SK-N-SH treated with all-trans-retinoic acid at 6 μM for 48 hours (cell line): ENCODE measurements around the gene SERINC3.

Experiments used
- ATAC-seq: fragments of 200-7000 bp; cut with Tn5 transposase; 3 replicates; pipeline ENCODE4 v1.9.1; 2020; ENCODE audit warnings: mild to moderate bottlenecking, moderate library complexity
- ARNTL ChIP-seq: fragments of 450-650 bp; formaldehyde crosslinking; IDR thresholded peaks from 2 replicates; pipeline ENCODE4 v1.5.0; 2020; ENCODE audit warnings: low read depth, mild to moderate bottlenecking, moderate library complexity, borderline replicate concordance
- BACH2 ChIP-seq: fragments of 250-450 bp; sonication (Bioruptor Pico); IDR thresholded peaks from 2 replicates; pipeline ENCODE4 v1.9.0; 2021; ENCODE audit warnings: mild to moderate bottlenecking, borderline replicate concordance
- CREB5 ChIP-seq: fragments of 250-450 bp; sonication (Bioruptor Pico); IDR thresholded peaks from 2 replicates; pipeline ENCODE4 v1.5.1; 2020; ENCODE audit warnings: low read depth, mild to moderate bottlenecking, moderate library complexity
- CSDC2 ChIP-seq: fragments of 250-450 bp; sonication (Bioruptor Pico); IDR thresholded peaks from 2 replicates; pipeline ENCODE4 v1.5.0; 2020; ENCODE audit warnings: mild to moderate bottlenecking, moderate library complexity
- CSRNP3 ChIP-seq: fragments of 250-450 bp; sonication (Bioruptor Pico); IDR thresholded peaks from 2 replicates; pipeline ENCODE4 v1.5.1; 2021; ENCODE audit warnings: mild to moderate bottlenecking, moderate library complexity
- ESRRG ChIP-seq: fragments of 250-450 bp; sonication (Bioruptor Pico); IDR thresholded peaks from 2 replicates; pipeline ENCODE4 v1.6.1; 2021; ENCODE audit warnings: mild to moderate bottlenecking
- OSR1 ChIP-seq: fragments of 250-450 bp; sonication (Bioruptor Pico); IDR thresholded peaks from 2 replicates; pipeline ENCODE4 v1.8.0; 2022; ENCODE audit warnings: moderate library complexity, mild to moderate bottlenecking, inconsistent platforms
- POU6F1 ChIP-seq: fragments of 250-450 bp; sonication (Bioruptor Pico); IDR thresholded peaks from 2 replicates; pipeline ENCODE4 v1.8.0; 2021; ENCODE audit warnings: low read depth, mild to moderate bottlenecking, moderate library complexity, borderline replicate concordance
- PPARA ChIP-seq: fragments of 250-450 bp; sonication (Bioruptor Pico); IDR thresholded peaks from 2 replicates; pipeline ENCODE4 v1.5.0; 2020; ENCODE audit warnings: mild to moderate bottlenecking, borderline replicate concordance
- RARB ChIP-seq: fragments of 250-450 bp; sonication (Bioruptor Pico); IDR thresholded peaks from 2 replicates; pipeline ENCODE4 v1.8.0; 2021; ENCODE audit warnings: mild to moderate bottlenecking, moderate library complexity
- TCF4 ChIP-seq: fragments of 250-450 bp; sonication (Bioruptor Pico); IDR thresholded peaks from 2 replicates; pipeline ENCODE4 v1.8.0; 2021; ENCODE audit warnings: mild to moderate bottlenecking, moderate library complexity, borderline replicate concordance
- TOX ChIP-seq: fragments of 250-450 bp; sonication (Bioruptor Pico); IDR thresholded peaks from 2 replicates; pipeline ENCODE4 v1.8.0; 2021; ENCODE audit warnings: mild to moderate bottlenecking, moderate library complexity, borderline replicate concordance
- TSHZ2 ChIP-seq: fragments of 250-450 bp; sonication (Bioruptor Pico); IDR thresholded peaks from 2 replicates; pipeline ENCODE4 v1.5.0; 2020; ENCODE audit warnings: mild to moderate bottlenecking, moderate library complexity
- ZC3H10 ChIP-seq: fragments of 250-450 bp; sonication (Bioruptor Pico); IDR thresholded peaks from 2 replicates; pipeline ENCODE4 v1.5.1; 2021; ENCODE audit warnings: mild to moderate bottlenecking, moderate library complexity
- ZFP3 ChIP-seq: fragments of 250-450 bp; sonication (Bioruptor Pico); IDR thresholded peaks from 2 replicates; pipeline ENCODE4 v1.5.0; 2020; ENCODE audit warnings: mild to moderate bottlenecking, moderate library complexity
- ZFP30 ChIP-seq: fragments of 450-650 bp; formaldehyde crosslinking; IDR thresholded peaks from 2 replicates; pipeline ENCODE4 v1.5.0; 2022; ENCODE audit warnings: mild to moderate bottlenecking, moderate library complexity
- ZNF565 ChIP-seq: fragments of 450-650 bp; formaldehyde crosslinking; conservative IDR thresholded peaks from 2 replicates; pipeline ENCODE4 v1.5.0; 2020; ENCODE audit warnings: low read depth, mild to moderate bottlenecking, moderate library complexity
- ZNF70 ChIP-seq: fragments of 450-650 bp; formaldehyde crosslinking; IDR thresholded peaks from 2 replicates; pipeline ENCODE4 v1.5.0; 2020; ENCODE audit warnings: mild to moderate bottlenecking, moderate library complexity
- ZNF8 ChIP-seq: fragments of 450-650 bp; formaldehyde crosslinking; IDR thresholded peaks from 2 replicates; pipeline ENCODE4 v1.5.0; 2020; ENCODE audit warnings: mild to moderate bottlenecking, moderate library complexity

Gene SERINC3

GRCh38 chr20:44501448-44501847, 20.4 kb downstream of the SERINC3 start:
- no peak for TF ChIP-seq CSRNP3 (CRISPR knock-in tag)
- no peak for TF ChIP-seq ZNF70 (CRISPR knock-in tag)
- no peak for TF ChIP-seq ZNF8 (CRISPR knock-in tag)
- TF ChIP-seq BACH2 (CRISPR knock-in tag) = no peak
- TF ChIP-seq ZFP30 (CRISPR knock-in tag) = no peak
- no peak for TF ChIP-seq ZNF565
- no peak for TF ChIP-seq POU6F1 (CRISPR knock-in tag)
- TF ChIP-seq ZFP3 (CRISPR knock-in tag) = no peak
- TF ChIP-seq CSDC2 (CRISPR knock-in tag) = no peak
- no peak for TF ChIP-seq ZC3H10
- no peak for TF ChIP-seq TCF4
- TF ChIP-seq TOX (CRISPR knock-in tag) = no peak
- TF ChIP-seq PPARA (CRISPR knock-in tag) = no peak
- no peak for TF ChIP-seq TSHZ2 (CRISPR knock-in tag)
- TF ChIP-seq OSR1 (CRISPR knock-in tag) = no peak
- no peak for TF ChIP-seq CREB5 (CRISPR knock-in tag)
- ATAC-seq = peak; percentile 18; the same call in 1 of the 3 replicates

- TF ChIP-seq TCF4 (no peak), TSHZ2 (CRISPR knock-in tag) (no peak), ZFP30 (CRISPR knock-in tag) (no peak), ZNF70 (CRISPR knock-in tag) (no peak), ESRRG (CRISPR knock-in tag) (no peak), ZC3H10 (no peak), ARNTL (CRISPR knock-in tag) (no peak)
- ATAC-seq = no peak
Measured at GRCh38 chr20:44500221-44500620, 21.6 kb downstream of the SERINC3 start.

GRCh38 chr20:44497761-44498160, 24.1 kb downstream of the SERINC3 start:
- ATAC-seq = no peak
- no peak for TF ChIP-seq ESRRG (CRISPR knock-in tag)
- no peak for TF ChIP-seq CREB5 (CRISPR knock-in tag)
- TF ChIP-seq CSRNP3 (CRISPR knock-in tag) = no peak
- TF ChIP-seq ZNF8 (CRISPR knock-in tag) = no peak
- no peak for TF ChIP-seq ARNTL (CRISPR knock-in tag)
- no peak for TF ChIP-seq ZFP3 (CRISPR knock-in tag)
- TF ChIP-seq BACH2 (CRISPR knock-in tag) = no peak
- no peak for TF ChIP-seq TOX (CRISPR knock-in tag)
- TF ChIP-seq ZFP30 (CRISPR knock-in tag) = no peak
- TF ChIP-seq OSR1 (CRISPR knock-in tag) = no peak
- TF ChIP-seq RARB (CRISPR knock-in tag) = no peak
- TF ChIP-seq ZNF565 = no peak
- no peak for TF ChIP-seq TSHZ2 (CRISPR knock-in tag)
- no peak for TF ChIP-seq CSDC2 (CRISPR knock-in tag)
- TF ChIP-seq ZC3H10 = no peak
